Hematopoietic multipotent progenitor cell treated with erythropoietin and hydrocortisone succinate and interleukin-3 and kit ligand, for 17 days (in vitro differentiated cells): Measurements from ENCODE around the gene KLHL29.

ENCODE experiments used
- DNase-seq: peaks from one replicate; pipeline ENCODE4 v3.0.0-alpha.2; 2015; ENCODE audit warnings: low spot score

The KLHL29 gene

GRCh38 chr2:23532391-23533337 lies 147.7 kb downstream of the KLHL29 start:
- no peak for DNase-seq

GRCh38 chr2:23533338-23533695 lies 148.3 kb downstream of the KLHL29 start:
- no peak for DNase-seq

- DNase-seq: no peak
Observed at GRCh38 chr2:23534771-23535170, 149.8 kb downstream of the KLHL29 start.

GRCh38 chr2:23536326-23536725 lies 151.3 kb downstream of the KLHL29 start:
- DNase-seq: no peak

GRCh38 chr2:23537991-23538390 lies 153.0 kb downstream of the KLHL29 start:
- DNase-seq: no peak

GRCh38 chr2:23538566-23538965 lies 153.6 kb downstream of the KLHL29 start:
- DNase-seq: no peak

- no peak for DNase-seq
Observed at GRCh38 chr2:23540804-23541360, 155.9 kb downstream of the KLHL29 start.

GRCh38 chr2:23541503-23542229 lies 156.7 kb downstream of the KLHL29 start:
- DNase-seq: no peak

- no peak for DNase-seq
Observed at GRCh38 chr2:23542230-23542789, 157.3 kb downstream of the KLHL29 start.

GRCh38 chr2:23543302-23543701 lies 158.3 kb downstream of the KLHL29 start:
- DNase-seq: no peak

GRCh38 chr2:23543728-23544127 lies 158.7 kb downstream of the KLHL29 start:
- DNase-seq: no peak

- DNase-seq: no peak
Observed at GRCh38 chr2:23544589-23545295, 159.8 kb downstream of the KLHL29 start.

- no peak for DNase-seq
Observed at GRCh38 chr2:23545396-23545795, 160.4 kb downstream of the KLHL29 start.

- no peak for DNase-seq
Observed at GRCh38 chr2:23545811-23546210, 160.8 kb downstream of the KLHL29 start.

- DNase-seq: no peak
Observed at GRCh38 chr2:23546913-23547312, 161.9 kb downstream of the KLHL29 start.

GRCh38 chr2:23547725-23548124 lies 162.7 kb downstream of the KLHL29 start:
- DNase-seq: no peak

GRCh38 chr2:23548143-23548769 lies 163.3 kb downstream of the KLHL29 start:
- no peak for DNase-seq

- no peak for DNase-seq
Observed at GRCh38 chr2:23549051-23549450, 164.1 kb downstream of the KLHL29 start.

GRCh38 chr2:23549821-23550530 lies 165.0 kb downstream of the KLHL29 start:
- no peak for DNase-seq

GRCh38 chr2:23550553-23550952 lies 165.6 kb downstream of the KLHL29 start:
- DNase-seq: no peak

GRCh38 chr2:23551875-23552274 lies 166.9 kb downstream of the KLHL29 start:
- DNase-seq: no peak
